Upper lobe of left lung (tissue), 6 donors: ENCODE data around the gene RNF111. TPM values are rescaled to one million over a fixed set of nuclear protein-coding genes. Genes with fewer than 3 reads are reported as not detected.
"Not testable (repeated sequence)": the region's sequence is repeated elsewhere in the genome, so short reads cannot be mapped to it uniquely, and the experiment has no call there.

Source experiments
- ATAC-seq, 2 donors: fragments of 200-7000 bp; cut with Tn5 transposase; one replicate each; pipeline ENCODE4 v1.9.1; 2022; ENCODE audit warnings: mild to moderate bottlenecking in 2 of 2, moderate library complexity in 2 of 2; ENCODE audit not compliant: low FRiP score in 2 of 2
- DNase-seq, 2 donors: peaks; one replicate each; pipeline ENCODE4 v3.0.0-alpha.2; 2019 to 2020
- H3K27ac ChIP-seq, 4 donors: fragments of 200-600 bp; sonication (generic); one replicate each; pipeline ENCODE4 v1.5.1; 2016 to 2019
- H3K27me3 ChIP-seq, 4 donors: fragments of 200-600 bp; sonication (generic); one replicate each; pipeline ENCODE4 v1.5.1; 2017 to 2019
- H3K36me3 ChIP-seq, 4 donors: fragments of 200-600 bp; sonication (generic); one replicate each; pipeline ENCODE4 v1.5.1; 2016 to 2019
- H3K4me1 ChIP-seq, 4 donors: fragments of 200-600 bp; sonication (generic); one replicate each; pipeline ENCODE4 v1.5.1; 2018 to 2019
- H3K4me3 ChIP-seq, 4 donors: fragments of 200-600 bp; sonication (generic); one replicate each; pipeline ENCODE4 v1.5.1; 2017 to 2019; ENCODE audit warnings: mild to moderate bottlenecking in 2 of 4, moderate library complexity in 1 of 4
- H3K9me3 ChIP-seq, 4 donors: fragments of 200-600 bp; sonication (generic); one replicate each; pipeline ENCODE4 v1.5.1; 2018 to 2019
- WGBS, 2 donors: methylation state at CpG; one replicate each; pipeline ENCODE4 v1.1.5; 2017 to 2018; 5-methylcytosine and 5-hydroxymethylcytosine counted together
- total RNA-seq, 6 donors: library from RNA; depleted of rRNA in 4 of 6; stranded (reverse); fragments of >200 nt in 4 of 6; gene quantifications; one replicate each; pipeline versions ENCODE4 v1.1.0 to v1.2.1, GENCODE V29; 2016 to 2021
- TF ChIP-seq, protein P1 (sequence below), 6 experiments: fragments of 450-650 bp in 4 of 6; fragments of 200-600 bp in 2 of 6; sonication (generic) in 2 of 6; IDR thresholded peaks; one replicate each; pipeline ENCODE4 v1.5.1; 2016 to 2019; ENCODE audit warnings: antibody characterized with exemption in 6 of 6
- donor health status: DM: no; HTN: no; CAD: no; lungs with moderate emphysema.
- donor health status: DM: no; HTN: yes; CAD: no; lungs with severe emphysema.

RNF111 gene
- total RNA-seq, 6 donors from 2014 or later, result 16.3 to 41.6 (median 31.8) TPM

DNA sequence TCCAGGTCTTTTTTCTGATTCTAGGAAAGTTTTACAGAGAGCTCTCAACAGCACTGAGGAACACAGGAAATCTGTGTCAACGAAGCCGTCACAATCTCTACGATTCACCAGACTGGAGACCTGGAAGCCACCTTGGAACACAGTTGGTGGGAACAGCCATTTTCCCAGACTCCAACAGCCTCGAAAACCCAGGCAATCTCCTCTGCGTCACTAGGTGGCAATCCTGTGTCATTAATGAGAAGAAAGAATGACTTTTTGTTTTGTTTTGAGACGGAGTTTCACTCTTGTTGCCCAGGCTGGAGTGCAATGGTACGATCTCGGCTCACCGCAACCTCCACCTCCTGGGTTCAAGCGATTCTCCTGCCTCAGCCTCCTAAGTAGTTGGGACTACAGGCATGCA is 157.1 kb downstream of the RNF111 start:
- 85 to 94% methylated on average over 10 of the region's 10 CpGs for WGBS, 2 donors
- Histone ChIP-seq H3K4me1 (peaks cover 0 to 12% (median 4%) of the 10 kb centered on the region in 4 donors), H3K36me3 (peaks cover 3 to 29% (median 6%) of the 10 kb centered on the region in 4 donors)
- not testable (repeated sequence) for DNase-seq, H3K27ac ChIP-seq, ATAC-seq, H3K4me3 ChIP-seq, H3K9me3 ChIP-seq, H3K27me3 ChIP-seq
- TF ChIP-seq, protein P1, sequence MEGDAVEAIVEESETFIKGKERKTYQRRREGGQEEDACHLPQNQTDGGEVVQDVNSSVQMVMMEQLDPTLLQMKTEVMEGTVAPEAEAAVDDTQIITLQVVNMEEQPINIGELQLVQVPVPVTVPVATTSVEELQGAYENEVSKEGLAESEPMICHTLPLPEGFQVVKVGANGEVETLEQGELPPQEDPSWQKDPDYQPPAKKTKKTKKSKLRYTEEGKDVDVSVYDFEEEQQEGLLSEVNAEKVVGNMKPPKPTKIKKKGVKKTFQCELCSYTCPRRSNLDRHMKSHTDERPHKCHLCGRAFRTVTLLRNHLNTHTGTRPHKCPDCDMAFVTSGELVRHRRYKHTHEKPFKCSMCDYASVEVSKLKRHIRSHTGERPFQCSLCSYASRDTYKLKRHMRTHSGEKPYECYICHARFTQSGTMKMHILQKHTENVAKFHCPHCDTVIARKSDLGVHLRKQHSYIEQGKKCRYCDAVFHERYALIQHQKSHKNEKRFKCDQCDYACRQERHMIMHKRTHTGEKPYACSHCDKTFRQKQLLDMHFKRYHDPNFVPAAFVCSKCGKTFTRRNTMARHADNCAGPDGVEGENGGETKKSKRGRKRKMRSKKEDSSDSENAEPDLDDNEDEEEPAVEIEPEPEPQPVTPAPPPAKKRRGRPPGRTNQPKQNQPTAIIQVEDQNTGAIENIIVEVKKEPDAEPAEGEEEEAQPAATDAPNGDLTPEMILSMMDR (IDR thresholded peaks at IDR 0.05), result peak in 1 of 6 experiments; percentile 6

Other genes with a start within 250 kb of the RNF111 start
- 100 to 1,000 TPM in 3 of 6 donors, 10 to 100 TPM in 3; 64.5 to 139 (median 93.5) TPM for gene ADAM10, start 238.0 kb upstream of the RNF111 start, total RNA-seq
- gene MINDY2, start 216.4 kb upstream of the RNF111 start, total RNA-seq, result 10 to 100 TPM; 20.5 to 38.5 (median 29.9) TPM
- 100 to 1,000 TPM in 3 of 6 donors, 10 to 100 TPM in 3; 77.2 to 261 (median 100) TPM for gene SLTM, start 54.0 kb upstream of the RNF111 start, total RNA-seq
- gene CCNB2, start 117.5 kb downstream of the RNF111 start, total RNA-seq, result 1 to 10 TPM in 5 of 6 donors, not detected in 1; 1.7 to 4.9 (median 2.8) TPM
- 1 to 10 TPM in 1 of 6 donors, not detected in 5; 2.1 TPM for gene LDHAL6B, start 219.2 kb downstream of the RNF111 start, total RNA-seq